Stimulated activated CD4-positive, alpha-beta T cell treated with anti-CD3 and anti-CD28 coated beads, Interleukin-2, amount 100 ng/mL, for 4 hours (primary cell): Measurements from ENCODE around the gene FRMD4A.

ENCODE experiments used
- DNase-seq: peaks from one replicate; pipeline ENCODE4 v3.0.0-alpha.2; 2020; ENCODE audit warnings: low read depth

FRMD4A gene

GRCh38 chr10:14330388-14331061, at the start of gene FRMD4A:
TSS of gene FRMD4A (minus strand) at chr10:14330924.
- DNase-seq: no peak

GRCh38 chr10:14379556-14380280, 49.0 kb upstream of the FRMD4A start:
- DNase-seq: no peak

- no peak for DNase-seq
These were observed 47.8 kb upstream of the FRMD4A start for GRCh38 chr10:14378387-14378960.

GRCh38 chr10:14377591-14378175, 47.0 kb upstream of the FRMD4A start:
- DNase-seq: no peak

- no peak for DNase-seq
These were observed 44.2 kb upstream of the FRMD4A start for GRCh38 chr10:14374745-14375445.

GRCh38 chr10:14372606-14373005, 41.9 kb upstream of the FRMD4A start:
- DNase-seq: no peak

GRCh38 chr10:14371581-14371980, 40.9 kb upstream of the FRMD4A start:
- no peak for DNase-seq

GRCh38 chr10:14370894-14371293, 40.2 kb upstream of the FRMD4A start:
- DNase-seq: no peak

GRCh38 chr10:14369906-14370305, 39.2 kb upstream of the FRMD4A start:
- no peak for DNase-seq

GRCh38 chr10:14366760-14367159, 36.0 kb upstream of the FRMD4A start:
- no peak for DNase-seq

GRCh38 chr10:14365266-14365665, 34.5 kb upstream of the FRMD4A start:
- DNase-seq: no peak

- DNase-seq: no peak
These were observed 31.4 kb upstream of the FRMD4A start for GRCh38 chr10:14362104-14362503.

GRCh38 chr10:14360961-14361360, 30.2 kb upstream of the FRMD4A start:
- DNase-seq: no peak

- no peak for DNase-seq
These were observed 29.8 kb upstream of the FRMD4A start for GRCh38 chr10:14360515-14360914.

GRCh38 chr10:14358886-14359573, 28.3 kb upstream of the FRMD4A start:
- no peak for DNase-seq

GRCh38 chr10:14356921-14357320, 26.2 kb upstream of the FRMD4A start:
- DNase-seq: no peak

GRCh38 chr10:14355750-14356149, 25.0 kb upstream of the FRMD4A start:
- DNase-seq: no peak

- DNase-seq: no peak
These were observed 22.7 kb upstream of the FRMD4A start for GRCh38 chr10:14353291-14353913.

- no peak for DNase-seq
These were observed 19.3 kb upstream of the FRMD4A start for GRCh38 chr10:14350006-14350405.

- no peak for DNase-seq
These were observed 18.4 kb upstream of the FRMD4A start for GRCh38 chr10:14349081-14349480.

GRCh38 chr10:14345262-14345661, 14.5 kb upstream of the FRMD4A start:
- DNase-seq: no peak
